Endometrial microvascular endothelial cells (primary cell): Measurements from ENCODE around the gene STIM1. TPM values are rescaled to one million over a fixed set of nuclear protein-coding genes. Genes with fewer than 3 reads are reported as not detected.

Experiments used
- in situ Hi-C: cut with HindIII; loops from 2 replicates; pipeline ENCODE4 v1.10.0; 2017; ENCODE audit warnings: low sequenced_read_pairs, low pct_unique_long_range_greater_than_20kb; ENCODE audit errors: inconsistent ontology term
- total RNA-seq: library from RNA; depleted of rRNA; stranded (reverse); fragments of >200 nt; gene quantifications from one replicate; pipeline ENCODE4 v1.2.3, GENCODE V29; 2015; ENCODE audit errors: inconsistent ontology term

The STIM1 gene
- total RNA-seq, 1 donor from 2014 or later = 13.9 TPM

GRCh38 chr11:3827434-3828186 is 27.9 kb upstream of the STIM1 start:
- in situ Hi-C loops = no loop called here

GRCh38 chr11:3830088-3830487 is 25.4 kb upstream of the STIM1 start:
- in situ Hi-C loops = no loop called here

- in situ Hi-C loops = no loop called here
These were observed 24.7 kb upstream of the STIM1 start for GRCh38 chr11:3830730-3831129.

- in situ Hi-C loops = no loop called here
These were observed 23.9 kb upstream of the STIM1 start for GRCh38 chr11:3831378-3832239.

DNA sequence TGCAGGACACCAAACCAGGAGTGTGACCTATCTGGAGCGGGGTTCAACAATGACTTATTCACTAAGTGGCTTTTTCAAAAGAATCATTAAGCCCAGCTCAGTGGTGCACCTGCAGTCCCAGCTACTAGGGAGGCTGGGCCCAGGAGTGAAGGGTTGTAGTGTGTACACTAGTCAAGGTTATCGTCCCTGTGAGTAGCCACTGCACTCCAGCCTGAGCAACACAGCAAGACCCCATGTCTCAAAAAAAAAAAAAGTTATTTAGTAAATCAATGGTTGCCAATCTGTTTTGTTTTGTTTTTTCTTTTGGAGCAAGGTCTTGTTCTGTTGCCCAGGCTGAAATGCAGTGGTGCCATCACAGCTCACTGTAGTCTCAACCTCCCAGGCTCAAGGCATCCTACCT is 22.6 kb upstream of the STIM1 start:
- in situ Hi-C loops = no loop called here

- in situ Hi-C loops = no loop called here
These were observed 22.0 kb upstream of the STIM1 start for GRCh38 chr11:3833449-3833848.

DNA sequence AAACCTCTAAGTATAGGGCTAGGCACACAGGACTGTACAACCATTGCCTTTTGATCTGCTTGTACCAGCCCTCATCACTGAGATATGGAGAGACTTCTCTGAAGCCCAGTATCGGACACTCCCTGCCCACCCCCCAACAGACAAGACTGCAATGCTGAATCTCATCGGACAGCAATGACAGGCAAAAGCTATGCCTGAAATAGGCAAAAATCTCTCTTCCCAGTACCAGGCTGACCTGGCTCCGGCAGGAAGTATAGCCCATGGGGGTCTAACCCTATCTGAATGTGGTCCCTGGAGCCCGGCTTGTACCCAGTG is 21.2 kb upstream of the STIM1 start:
- in situ Hi-C loops = no loop called here

GRCh38 chr11:3834664-3835461 is 20.6 kb upstream of the STIM1 start:
- in situ Hi-C loops = no loop called here

DNA sequence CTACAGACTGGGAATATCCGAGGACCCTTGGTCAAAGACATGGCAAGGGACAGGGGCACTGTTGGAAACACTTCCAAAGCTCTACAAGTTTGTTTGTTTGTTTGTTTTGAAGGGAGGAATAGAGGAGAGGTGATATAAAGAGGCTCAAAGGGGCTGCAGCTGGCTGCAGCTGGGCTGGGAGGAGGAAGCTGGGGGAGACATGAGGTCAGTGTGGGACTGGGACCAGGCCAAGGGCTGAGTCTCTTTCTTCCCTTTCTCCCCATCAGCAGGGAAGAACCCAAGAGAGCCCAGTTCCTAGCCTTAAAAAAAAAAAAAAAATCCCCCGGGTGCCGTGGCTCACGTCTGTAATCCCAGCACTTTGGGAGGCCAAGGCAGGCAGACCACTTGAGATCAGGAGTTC is 19.7 kb upstream of the STIM1 start:
- in situ Hi-C loops = no loop called here

GRCh38 chr11:3836903-3837302 is 18.6 kb upstream of the STIM1 start:
- in situ Hi-C loops = no loop called here

GRCh38 chr11:3837793-3838192 is 17.7 kb upstream of the STIM1 start:
- in situ Hi-C loops = no loop called here

DNA sequence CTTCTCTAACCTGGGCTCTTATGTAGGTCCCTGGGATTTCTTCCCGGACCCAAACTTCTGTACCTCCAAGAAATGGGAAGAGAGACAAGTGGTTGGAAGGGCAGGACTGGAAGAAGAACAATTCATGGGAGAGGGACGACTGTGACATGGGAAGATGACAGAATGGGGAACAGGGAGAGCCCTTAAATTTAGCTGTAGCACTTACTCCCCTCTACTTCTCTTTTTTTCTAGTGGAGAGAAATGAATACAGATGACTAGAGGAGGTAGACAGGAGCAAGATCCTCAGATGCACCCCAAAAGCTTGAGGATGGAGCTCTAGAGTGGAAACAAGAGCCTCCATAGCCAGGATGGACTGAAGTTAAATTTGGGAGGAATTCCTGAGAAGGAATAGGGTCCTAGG is 17.0 kb upstream of the STIM1 start:
- in situ Hi-C loops = no loop called here

DNA sequence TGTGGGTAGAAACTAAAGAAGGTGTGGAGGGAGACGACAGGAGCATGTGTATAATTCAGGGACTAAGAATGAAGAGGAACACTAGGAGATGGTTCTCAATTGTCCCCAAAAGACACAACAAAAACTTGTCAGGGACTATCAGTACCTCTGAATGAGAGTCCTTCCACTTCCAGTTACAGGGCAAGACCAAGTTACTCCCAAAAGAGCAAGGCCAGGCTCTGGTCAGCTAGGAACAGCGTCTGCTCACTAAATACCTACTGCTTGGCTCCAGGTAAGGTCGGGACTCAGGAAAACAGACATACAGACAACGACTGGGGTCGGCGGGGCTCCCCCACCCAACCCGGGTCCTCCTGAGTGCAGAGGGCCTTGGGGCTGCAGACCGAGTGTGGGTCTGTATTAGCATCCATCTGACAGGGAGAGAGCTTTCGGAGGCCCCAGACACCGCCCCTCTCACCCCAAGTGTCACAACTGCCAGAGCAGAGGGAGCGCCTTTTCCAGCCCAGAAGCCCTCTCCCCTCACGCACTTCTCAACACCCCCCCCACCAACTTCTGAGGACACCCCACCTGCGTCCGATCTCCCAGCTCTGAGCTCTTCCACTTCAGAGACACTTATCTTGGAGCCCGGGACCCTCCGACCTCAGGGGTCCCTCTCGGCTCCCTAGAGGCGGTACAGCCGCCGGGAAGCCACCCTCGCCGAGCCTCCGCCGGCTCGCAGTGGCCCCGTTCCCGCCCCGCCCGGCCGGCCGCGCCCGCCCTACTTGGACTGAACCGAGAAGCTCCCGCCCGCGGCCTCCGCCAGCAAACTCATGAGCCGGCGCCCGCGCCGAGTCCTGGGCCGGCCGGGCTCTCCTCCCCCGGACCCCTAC is 15.2 kb upstream of the STIM1 start:
- in situ Hi-C loops = no loop called here

DNA sequence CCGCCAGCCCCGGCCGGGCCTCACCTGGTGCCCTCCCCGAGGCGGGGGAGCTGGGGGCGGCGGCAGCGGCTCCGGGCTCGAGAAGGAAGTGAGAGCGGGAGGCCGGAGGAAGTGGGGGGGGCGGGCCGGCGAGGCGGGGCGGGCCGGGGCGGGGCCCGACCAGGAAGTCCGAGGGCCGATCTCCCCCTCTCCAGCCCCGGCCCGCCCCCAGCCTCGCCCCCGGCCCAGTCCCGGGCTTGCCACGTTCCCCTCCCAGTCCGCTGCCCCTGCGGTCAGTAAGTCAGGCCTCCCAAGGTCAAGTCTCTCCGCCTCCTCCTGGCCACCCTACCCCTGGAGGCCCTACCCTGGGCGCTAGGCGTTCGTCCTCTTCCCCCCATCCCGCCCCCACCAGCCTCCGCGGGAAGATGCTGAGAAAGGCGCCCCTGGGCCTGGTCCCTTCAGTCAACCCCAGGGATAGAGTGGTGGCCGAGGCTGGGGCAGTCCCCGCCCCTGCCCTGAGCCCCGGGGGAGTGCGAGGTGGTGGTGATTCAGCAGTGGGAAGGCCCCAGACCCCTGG is 14.5 kb upstream of the STIM1 start, which contains the start of gene RHOG:
RHOG (minus strand) TSS at position 90 of the 556 bp plus-strand sequence. CDS start 12,821 bp downstream, outside the sequence.
- in situ Hi-C loops = no loop called here

- in situ Hi-C loops = no loop called here
These were observed 13.8 kb upstream of the STIM1 start for GRCh38 chr11:3841426-3842350.

GRCh38 chr11:3843326-3843725 is 12.1 kb upstream of the STIM1 start:
- in situ Hi-C loops = no loop called here

GRCh38 chr11:3845246-3845645 is 10.2 kb upstream of the STIM1 start:
- in situ Hi-C loops = no loop called here
